LNCaP clone FGC (cell line): Measurements from ENCODE around the gene FAM118A.
"Not testable (repeated sequence)": the region's sequence is repeated elsewhere in the genome, so short reads cannot be mapped to it uniquely, and the experiment has no call there.

Source experiments
- DNase-seq: peaks from one replicate; pipeline ENCODE4 v3.0.0-alpha.2; 2011; ENCODE audit warnings: low read depth
- H3K4me3 ChIP-seq: 2 replicates; pipeline ENCODE4 v1.5.1; 2011; ENCODE audit warnings: mild to moderate bottlenecking, low read depth, low read length, control low read depth
- TF ChIP-seq, protein P1 (sequence below): IDR thresholded peaks from 2 replicates; pipeline ENCODE4 v1.5.1; 2012; ENCODE audit warnings: mild to moderate bottlenecking; ENCODE audit not compliant: control insufficient read depth, insufficient read depth; ENCODE audit errors: extremely low read depth

Gene FAM118A

GRCh38 chr22:45309422-45310227 is at the start of gene FAM118A:
FAM118A (plus strand) TSS chr22:45309934; CDS start chr22:45322380, 12,446 bp downstream.
- TF ChIP-seq, protein P1, sequence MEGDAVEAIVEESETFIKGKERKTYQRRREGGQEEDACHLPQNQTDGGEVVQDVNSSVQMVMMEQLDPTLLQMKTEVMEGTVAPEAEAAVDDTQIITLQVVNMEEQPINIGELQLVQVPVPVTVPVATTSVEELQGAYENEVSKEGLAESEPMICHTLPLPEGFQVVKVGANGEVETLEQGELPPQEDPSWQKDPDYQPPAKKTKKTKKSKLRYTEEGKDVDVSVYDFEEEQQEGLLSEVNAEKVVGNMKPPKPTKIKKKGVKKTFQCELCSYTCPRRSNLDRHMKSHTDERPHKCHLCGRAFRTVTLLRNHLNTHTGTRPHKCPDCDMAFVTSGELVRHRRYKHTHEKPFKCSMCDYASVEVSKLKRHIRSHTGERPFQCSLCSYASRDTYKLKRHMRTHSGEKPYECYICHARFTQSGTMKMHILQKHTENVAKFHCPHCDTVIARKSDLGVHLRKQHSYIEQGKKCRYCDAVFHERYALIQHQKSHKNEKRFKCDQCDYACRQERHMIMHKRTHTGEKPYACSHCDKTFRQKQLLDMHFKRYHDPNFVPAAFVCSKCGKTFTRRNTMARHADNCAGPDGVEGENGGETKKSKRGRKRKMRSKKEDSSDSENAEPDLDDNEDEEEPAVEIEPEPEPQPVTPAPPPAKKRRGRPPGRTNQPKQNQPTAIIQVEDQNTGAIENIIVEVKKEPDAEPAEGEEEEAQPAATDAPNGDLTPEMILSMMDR: no peak
- peak; percentile 83 for DNase-seq
- H3K4me3 ChIP-seq: peak within 1 kb of the TSS; percentile 84

DNA sequence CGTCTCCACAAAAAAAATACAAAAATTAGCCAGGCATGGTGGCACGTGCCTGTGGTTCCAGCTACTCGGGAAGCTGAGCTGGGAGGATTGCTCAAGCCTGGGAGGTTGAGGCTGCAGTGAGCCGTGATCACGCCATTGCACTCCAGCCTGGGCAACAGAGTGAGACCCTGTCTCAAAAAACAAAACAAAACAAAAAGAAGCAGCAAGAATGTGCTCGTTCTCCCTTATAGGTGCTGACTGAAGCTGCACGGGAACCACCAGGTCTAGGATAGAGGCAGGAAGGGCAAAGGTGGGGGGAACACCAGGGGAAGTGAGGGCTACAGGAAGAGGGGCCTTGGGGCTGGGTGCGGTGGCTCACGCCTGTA is 49.4 kb upstream of the FAM118A start:
- DNase-seq, H3K4me3 ChIP-seq: not testable (repeated sequence)

DNA sequence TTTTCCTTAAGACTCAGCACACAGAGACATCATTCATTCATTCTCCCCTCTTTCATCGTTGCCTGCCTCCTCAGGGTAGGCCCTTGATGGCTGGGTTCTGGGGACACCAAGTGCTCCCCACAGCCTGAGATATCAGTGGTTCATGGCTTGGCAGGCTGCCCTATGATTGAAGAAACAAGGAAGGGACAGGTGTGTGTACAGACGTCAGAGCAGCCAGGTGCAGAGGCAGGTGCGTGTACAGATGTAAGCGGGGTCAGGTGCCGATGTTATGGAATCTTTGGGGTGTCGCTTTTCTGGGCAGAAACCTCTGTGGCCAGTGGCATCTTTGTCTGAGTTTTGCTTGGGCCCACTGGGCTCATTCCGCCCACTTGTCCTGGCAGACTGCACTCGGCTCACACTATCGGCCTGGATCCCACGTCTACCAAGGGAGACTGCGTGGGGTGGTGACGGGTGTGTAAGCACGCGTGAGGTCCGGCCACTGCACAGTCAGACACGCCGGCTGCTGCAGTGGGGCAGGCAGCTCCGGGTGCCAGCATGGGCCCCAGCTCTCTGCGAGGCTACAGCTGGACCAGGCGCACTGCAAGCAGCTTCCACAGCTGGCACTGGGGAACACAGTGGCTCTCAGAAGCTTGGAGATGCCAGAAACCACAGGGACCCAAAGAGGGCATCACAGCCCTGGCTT is 48.2 kb upstream of the FAM118A start:
- no peak overlapping the region for H3K4me3 ChIP-seq
- no peak for DNase-seq
- TF ChIP-seq, protein P1: no peak

- H3K4me3 ChIP-seq: no peak overlapping the region
- no peak for DNase-seq
- TF ChIP-seq, protein P1: no peak
Observed at GRCh38 chr22:45262195-45262930, 47.4 kb upstream of the FAM118A start.

DNA sequence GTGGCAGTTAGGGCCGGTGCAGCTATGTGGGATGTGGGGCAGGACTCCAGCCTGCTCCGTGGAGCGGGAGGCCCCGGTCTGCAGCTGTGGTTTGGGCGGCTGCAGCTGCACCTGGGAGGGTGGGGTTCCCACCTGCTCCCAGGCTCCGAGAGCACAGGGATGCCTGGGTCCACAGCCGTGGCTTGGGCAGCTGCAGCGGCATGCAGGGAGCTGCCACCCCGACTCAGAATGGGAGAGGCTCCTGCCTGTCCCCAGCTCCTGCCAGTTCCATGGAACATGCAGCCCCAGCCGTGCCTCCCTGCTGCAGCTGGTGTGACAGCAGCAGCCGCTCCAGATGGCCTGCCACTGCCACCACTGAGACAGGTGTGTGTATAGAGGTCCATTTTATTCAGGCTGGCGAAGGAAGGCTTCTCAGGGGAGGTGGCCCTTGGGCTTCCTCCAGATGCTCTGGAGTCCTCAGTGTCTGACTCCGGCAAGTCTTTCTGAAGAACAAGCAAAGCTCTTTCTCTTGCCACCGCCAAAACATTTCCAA is 46.7 kb upstream of the FAM118A start:
- DNase-seq: no peak
- TF ChIP-seq, protein P1: no peak
- H3K4me3 ChIP-seq: no peak overlapping the region

GRCh38 chr22:45263463-45264269 is 46.1 kb upstream of the FAM118A start:
- H3K4me3 ChIP-seq: no peak overlapping the region
- no peak for DNase-seq
- TF ChIP-seq, protein P1: no peak
